GM23338 (cell line): Measurements from ENCODE around the gene BTBD1. TPM values are rescaled to one million over a fixed set of nuclear protein-coding genes. Genes with fewer than 3 reads are reported as not detected.

Experiments used
- ATAC-seq: fragments of 200-7000 bp; cut with Tn5 transposase; 3 replicates; pipeline ENCODE4 v1.9.1; 2020
- DNase-seq: peaks from one replicate; pipeline ENCODE4 v3.0.0-alpha.2; 2015; ENCODE audit warnings: low spot score
- H2AFZ ChIP-seq: fragments of 200-600 bp; sonication (generic); 2 replicates; pipeline ENCODE4 v1.8.0; 2016; ENCODE audit warnings: antibody characterized with exemption, mild to moderate bottlenecking, moderate library complexity
- H3F3A ChIP-seq: fragments of 200-600 bp; sonication (generic); replicated peaks from 2 replicates; pipeline ENCODE4 v1.8.0; 2017; ENCODE audit warnings: antibody characterized with exemption, mixed run types, low read depth
- H3K27ac ChIP-seq: fragments of 200-600 bp; sonication (generic); 2 replicates; pipeline ENCODE4 v1.6.1; 2016; ENCODE audit warnings: low read depth
- H3K27me3 ChIP-seq: fragments of 200-600 bp; sonication (generic); 2 replicates; pipeline ENCODE4 v1.8.0; 2016; ENCODE audit warnings: mild to moderate bottlenecking, mixed run types, moderate library complexity; ENCODE audit not compliant: insufficient read depth
- H3K36me3 ChIP-seq: fragments of 200-600 bp; sonication (generic); 2 replicates; pipeline ENCODE4 v1.8.0; 2016; ENCODE audit warnings: mild to moderate bottlenecking; ENCODE audit not compliant: insufficient read depth
- H3K4me1 ChIP-seq: fragments of 200-600 bp; sonication (generic); 2 replicates; pipeline ENCODE4 v1.8.0; 2016; ENCODE audit warnings: mild to moderate bottlenecking, moderate library complexity; ENCODE audit not compliant: insufficient read depth
- H3K4me2 ChIP-seq: fragments of 200-600 bp; sonication (generic); 2 replicates; pipeline ENCODE4 v1.7.1; 2017; ENCODE audit warnings: mixed run types
- H3K4me3 ChIP-seq: fragments of 200-600 bp; sonication (generic); 2 replicates; pipeline ENCODE4 v1.6.1; 2016; ENCODE audit warnings: mixed run types
- H3K79me2 ChIP-seq: fragments of 200-600 bp; sonication (generic); replicated peaks from 2 replicates; pipeline ENCODE4 v1.8.0; 2017; ENCODE audit warnings: mild to moderate bottlenecking; ENCODE audit not compliant: insufficient read depth
- H3K9me2 ChIP-seq: fragments of 200-600 bp; sonication (generic); 2 replicates; pipeline ENCODE4 v1.8.0; 2017; ENCODE audit not compliant: insufficient read depth
- H4K20me1 ChIP-seq: fragments of 200-600 bp; sonication (generic); replicated peaks from 2 replicates; pipeline ENCODE4 v1.8.0; 2017; ENCODE audit warnings: mild to moderate bottlenecking; ENCODE audit not compliant: insufficient read depth
- H3K27ac Mint-ChIP-seq: 2 replicates; pipeline ENCODE4 v1.8.0; 2020; ENCODE audit warnings: inconsistent platforms, mild to moderate bottlenecking, moderate library complexity, mixed read lengths
- H3K27me3 Mint-ChIP-seq: 3 replicates; pipeline ENCODE4 v1.8.0; 2022; ENCODE audit warnings: low read depth, mild to moderate bottlenecking, moderate library complexity, mixed read lengths, inconsistent platforms; ENCODE audit not compliant: insufficient read depth, poor library complexity
- H3K36me3 Mint-ChIP-seq: 3 replicates; pipeline ENCODE4 v1.8.0; 2021; ENCODE audit warnings: low read depth, mild to moderate bottlenecking, inconsistent platforms, moderate library complexity, mixed read lengths
- H3K4me1 Mint-ChIP-seq: 3 replicates; pipeline ENCODE4 v1.8.0; 2020; ENCODE audit warnings: mild to moderate bottlenecking, inconsistent platforms, mixed read lengths
- H3K4me3 Mint-ChIP-seq: 3 replicates; pipeline ENCODE4 v1.8.0; 2021; ENCODE audit warnings: moderate library complexity, mild to moderate bottlenecking, inconsistent platforms, mixed read lengths
- H3K9me3 Mint-ChIP-seq: 3 replicates; pipeline ENCODE4 v1.8.0; 2020; ENCODE audit warnings: moderate library complexity, mild to moderate bottlenecking, inconsistent platforms, mixed read lengths
- CREB1 ChIP-seq: fragments of 250-450 bp; sonication (Bioruptor Pico); IDR thresholded peaks from 2 replicates; pipeline ENCODE4 v1.5.0; 2020; ENCODE audit warnings: low read depth, mild to moderate bottlenecking, moderate library complexity
- EZH2 ChIP-seq: fragments of 200-600 bp; sonication (generic); IDR thresholded peaks from one replicate; pipeline ENCODE4 v1.8.0; 2017; ENCODE audit warnings: antibody characterized with exemption, mild to moderate bottlenecking, low read depth; ENCODE audit not compliant: unreplicated experiment
- EZH2phosphoT487 ChIP-seq: fragments of 200-600 bp; sonication (generic); IDR thresholded peaks from one replicate; pipeline ENCODE4 v1.8.1; 2018; ENCODE audit warnings: antibody characterized with exemption; ENCODE audit not compliant: unreplicated experiment
- JUNB ChIP-seq: IDR thresholded peaks from one replicate; pipeline ENCODE4 v1.6.1; 2016; ENCODE audit warnings: antibody characterized with exemption; ENCODE audit not compliant: unreplicated experiment
- NANOG ChIP-seq: IDR thresholded peaks from 2 replicates; pipeline ENCODE4 v1.6.1; 2016; ENCODE audit warnings: antibody characterized with exemption, borderline replicate concordance
- POLR2AphosphoS5 ChIP-seq: IDR thresholded peaks from 2 replicates; pipeline ENCODE4 v1.6.1; 2016; ENCODE audit warnings: antibody characterized with exemption, low read depth
- REST ChIP-seq: IDR thresholded peaks from one replicate; pipeline ENCODE4 v1.6.1; 2018; ENCODE audit warnings: antibody characterized with exemption; ENCODE audit not compliant: unreplicated experiment
- STAT1 ChIP-seq: IDR thresholded peaks from one replicate; pipeline ENCODE4 v1.6.1; 2016; ENCODE audit warnings: antibody characterized with exemption; ENCODE audit not compliant: unreplicated experiment
- ZNF114 ChIP-seq: fragments of 250-450 bp; sonication (Bioruptor Pico); IDR thresholded peaks from 2 replicates; pipeline ENCODE4 v1.5.0; 2020; ENCODE audit warnings: mild to moderate bottlenecking, moderate library complexity
- ZNF331 ChIP-seq: fragments of 250-450 bp; sonication (Bioruptor Pico); IDR thresholded peaks from 2 replicates; pipeline ENCODE4 v1.5.0; 2020; ENCODE audit warnings: low read depth, mild to moderate bottlenecking, moderate library complexity
- polyA plus RNA-seq: library from polyadenylated mRNA; unstranded; fragments of >200 nt; fragmentation: Nextera tagmentation; extraction: Ambion mirVana; gene quantifications from 2 replicates; pipeline ENCODE4 v1.2.1, GENCODE V29; 2016
- total RNA-seq: library from RNA; depleted of rRNA; stranded (reverse); fragments of >200 nt; shearing (Covaris generic); gene quantifications from 2 replicates; pipeline ENCODE4 v1.2.3, GENCODE V29; 2014
- TF ChIP-seq, protein P1 (sequence below), 2 experiments: fragments of 200-600 bp in 1 of 2; sonication (generic) in 1 of 2; conservative IDR thresholded peaks; 2 replicates each; pipeline versions ENCODE4 v1.5.1 to v1.6.1; 2016 to 2017; ENCODE audit warnings: antibody characterized with exemption in 2 of 2, low read depth in 2 of 2, mild to moderate bottlenecking in 2 of 2, moderate library complexity in 1 of 2
- TF ChIP-seq, protein P2 (sequence below): IDR thresholded peaks from 2 replicates; pipeline ENCODE4 v1.6.1; 2016; ENCODE audit warnings: antibody characterized with exemption
- TF ChIP-seq, protein P3 (sequence below): fragments of 250-450 bp; sonication (Bioruptor Pico); IDR thresholded peaks from 2 replicates; pipeline ENCODE4 v1.5.0; 2020; ENCODE audit warnings: mild to moderate bottlenecking, moderate library complexity

BTBD1 gene
- total and polyA plus RNA-seq, 2 experiments from 2014 or later = 12.6 to 66.1 TPM

- H3K4me1 ChIP-seq = peaks cover 4% of the 10 kb centered on the region; the same call in 1 of the 2 replicates
- no peaks in the 10 kb centered on the region for H3F3A ChIP-seq
- peaks cover 22% of the 10 kb centered on the region for H3K4me1 Mint-ChIP-seq
- DNase-seq = no peak
- H3K27me3 Mint-ChIP-seq = peaks cover 30% of the 10 kb centered on the region
- 0 out of 2 replicates have a peak, but pooled peaks cover 6% of the 10 kb centered on the region for H3K9me2 ChIP-seq
- H3K27me3 ChIP-seq = peaks cover 40% of the 10 kb centered on the region
- no peak overlapping the region for H3K27ac Mint-ChIP-seq
- peaks cover 3% of the 10 kb centered on the region; the same call in 2 of the 3 replicates for H3K9me3 Mint-ChIP-seq
- no peaks in the 10 kb centered on the region for H4K20me1 ChIP-seq
- peaks cover 3% of the 10 kb centered on the region; the same call in 1 of the 3 replicates for H3K36me3 Mint-ChIP-seq
- no peak overlapping the region for H3K4me2 ChIP-seq
- no peaks in the 10 kb centered on the region for H3K36me3 ChIP-seq
- H2AFZ ChIP-seq = no peak overlapping the region
- ATAC-seq = no peak
- no peak overlapping the region for H3K4me3 ChIP-seq
- TF ChIP-seq JUNB (no peak), EZH2phosphoT487 (no peak), NANOG (no peak), POLR2AphosphoS5 (no peak), CREB1 (CRISPR knock-in tag) (no peak), REST (no peak), ZNF114 (no peak), ZNF331 (CRISPR knock-in tag) (no peak), STAT1 (no peak), EZH2 (no peak)
- TF ChIP-seq, protein P1, sequence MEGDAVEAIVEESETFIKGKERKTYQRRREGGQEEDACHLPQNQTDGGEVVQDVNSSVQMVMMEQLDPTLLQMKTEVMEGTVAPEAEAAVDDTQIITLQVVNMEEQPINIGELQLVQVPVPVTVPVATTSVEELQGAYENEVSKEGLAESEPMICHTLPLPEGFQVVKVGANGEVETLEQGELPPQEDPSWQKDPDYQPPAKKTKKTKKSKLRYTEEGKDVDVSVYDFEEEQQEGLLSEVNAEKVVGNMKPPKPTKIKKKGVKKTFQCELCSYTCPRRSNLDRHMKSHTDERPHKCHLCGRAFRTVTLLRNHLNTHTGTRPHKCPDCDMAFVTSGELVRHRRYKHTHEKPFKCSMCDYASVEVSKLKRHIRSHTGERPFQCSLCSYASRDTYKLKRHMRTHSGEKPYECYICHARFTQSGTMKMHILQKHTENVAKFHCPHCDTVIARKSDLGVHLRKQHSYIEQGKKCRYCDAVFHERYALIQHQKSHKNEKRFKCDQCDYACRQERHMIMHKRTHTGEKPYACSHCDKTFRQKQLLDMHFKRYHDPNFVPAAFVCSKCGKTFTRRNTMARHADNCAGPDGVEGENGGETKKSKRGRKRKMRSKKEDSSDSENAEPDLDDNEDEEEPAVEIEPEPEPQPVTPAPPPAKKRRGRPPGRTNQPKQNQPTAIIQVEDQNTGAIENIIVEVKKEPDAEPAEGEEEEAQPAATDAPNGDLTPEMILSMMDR (conservative IDR thresholded peaks at IDR 0.05; ENCODE audit: low read depth in 2 of 2) = no peak
- TF ChIP-seq, protein P2, sequence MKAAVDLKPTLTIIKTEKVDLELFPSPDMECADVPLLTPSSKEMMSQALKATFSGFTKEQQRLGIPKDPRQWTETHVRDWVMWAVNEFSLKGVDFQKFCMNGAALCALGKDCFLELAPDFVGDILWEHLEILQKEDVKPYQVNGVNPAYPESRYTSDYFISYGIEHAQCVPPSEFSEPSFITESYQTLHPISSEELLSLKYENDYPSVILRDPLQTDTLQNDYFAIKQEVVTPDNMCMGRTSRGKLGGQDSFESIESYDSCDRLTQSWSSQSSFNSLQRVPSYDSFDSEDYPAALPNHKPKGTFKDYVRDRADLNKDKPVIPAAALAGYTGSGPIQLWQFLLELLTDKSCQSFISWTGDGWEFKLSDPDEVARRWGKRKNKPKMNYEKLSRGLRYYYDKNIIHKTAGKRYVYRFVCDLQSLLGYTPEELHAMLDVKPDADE = no peak
- TF ChIP-seq, protein P3, sequence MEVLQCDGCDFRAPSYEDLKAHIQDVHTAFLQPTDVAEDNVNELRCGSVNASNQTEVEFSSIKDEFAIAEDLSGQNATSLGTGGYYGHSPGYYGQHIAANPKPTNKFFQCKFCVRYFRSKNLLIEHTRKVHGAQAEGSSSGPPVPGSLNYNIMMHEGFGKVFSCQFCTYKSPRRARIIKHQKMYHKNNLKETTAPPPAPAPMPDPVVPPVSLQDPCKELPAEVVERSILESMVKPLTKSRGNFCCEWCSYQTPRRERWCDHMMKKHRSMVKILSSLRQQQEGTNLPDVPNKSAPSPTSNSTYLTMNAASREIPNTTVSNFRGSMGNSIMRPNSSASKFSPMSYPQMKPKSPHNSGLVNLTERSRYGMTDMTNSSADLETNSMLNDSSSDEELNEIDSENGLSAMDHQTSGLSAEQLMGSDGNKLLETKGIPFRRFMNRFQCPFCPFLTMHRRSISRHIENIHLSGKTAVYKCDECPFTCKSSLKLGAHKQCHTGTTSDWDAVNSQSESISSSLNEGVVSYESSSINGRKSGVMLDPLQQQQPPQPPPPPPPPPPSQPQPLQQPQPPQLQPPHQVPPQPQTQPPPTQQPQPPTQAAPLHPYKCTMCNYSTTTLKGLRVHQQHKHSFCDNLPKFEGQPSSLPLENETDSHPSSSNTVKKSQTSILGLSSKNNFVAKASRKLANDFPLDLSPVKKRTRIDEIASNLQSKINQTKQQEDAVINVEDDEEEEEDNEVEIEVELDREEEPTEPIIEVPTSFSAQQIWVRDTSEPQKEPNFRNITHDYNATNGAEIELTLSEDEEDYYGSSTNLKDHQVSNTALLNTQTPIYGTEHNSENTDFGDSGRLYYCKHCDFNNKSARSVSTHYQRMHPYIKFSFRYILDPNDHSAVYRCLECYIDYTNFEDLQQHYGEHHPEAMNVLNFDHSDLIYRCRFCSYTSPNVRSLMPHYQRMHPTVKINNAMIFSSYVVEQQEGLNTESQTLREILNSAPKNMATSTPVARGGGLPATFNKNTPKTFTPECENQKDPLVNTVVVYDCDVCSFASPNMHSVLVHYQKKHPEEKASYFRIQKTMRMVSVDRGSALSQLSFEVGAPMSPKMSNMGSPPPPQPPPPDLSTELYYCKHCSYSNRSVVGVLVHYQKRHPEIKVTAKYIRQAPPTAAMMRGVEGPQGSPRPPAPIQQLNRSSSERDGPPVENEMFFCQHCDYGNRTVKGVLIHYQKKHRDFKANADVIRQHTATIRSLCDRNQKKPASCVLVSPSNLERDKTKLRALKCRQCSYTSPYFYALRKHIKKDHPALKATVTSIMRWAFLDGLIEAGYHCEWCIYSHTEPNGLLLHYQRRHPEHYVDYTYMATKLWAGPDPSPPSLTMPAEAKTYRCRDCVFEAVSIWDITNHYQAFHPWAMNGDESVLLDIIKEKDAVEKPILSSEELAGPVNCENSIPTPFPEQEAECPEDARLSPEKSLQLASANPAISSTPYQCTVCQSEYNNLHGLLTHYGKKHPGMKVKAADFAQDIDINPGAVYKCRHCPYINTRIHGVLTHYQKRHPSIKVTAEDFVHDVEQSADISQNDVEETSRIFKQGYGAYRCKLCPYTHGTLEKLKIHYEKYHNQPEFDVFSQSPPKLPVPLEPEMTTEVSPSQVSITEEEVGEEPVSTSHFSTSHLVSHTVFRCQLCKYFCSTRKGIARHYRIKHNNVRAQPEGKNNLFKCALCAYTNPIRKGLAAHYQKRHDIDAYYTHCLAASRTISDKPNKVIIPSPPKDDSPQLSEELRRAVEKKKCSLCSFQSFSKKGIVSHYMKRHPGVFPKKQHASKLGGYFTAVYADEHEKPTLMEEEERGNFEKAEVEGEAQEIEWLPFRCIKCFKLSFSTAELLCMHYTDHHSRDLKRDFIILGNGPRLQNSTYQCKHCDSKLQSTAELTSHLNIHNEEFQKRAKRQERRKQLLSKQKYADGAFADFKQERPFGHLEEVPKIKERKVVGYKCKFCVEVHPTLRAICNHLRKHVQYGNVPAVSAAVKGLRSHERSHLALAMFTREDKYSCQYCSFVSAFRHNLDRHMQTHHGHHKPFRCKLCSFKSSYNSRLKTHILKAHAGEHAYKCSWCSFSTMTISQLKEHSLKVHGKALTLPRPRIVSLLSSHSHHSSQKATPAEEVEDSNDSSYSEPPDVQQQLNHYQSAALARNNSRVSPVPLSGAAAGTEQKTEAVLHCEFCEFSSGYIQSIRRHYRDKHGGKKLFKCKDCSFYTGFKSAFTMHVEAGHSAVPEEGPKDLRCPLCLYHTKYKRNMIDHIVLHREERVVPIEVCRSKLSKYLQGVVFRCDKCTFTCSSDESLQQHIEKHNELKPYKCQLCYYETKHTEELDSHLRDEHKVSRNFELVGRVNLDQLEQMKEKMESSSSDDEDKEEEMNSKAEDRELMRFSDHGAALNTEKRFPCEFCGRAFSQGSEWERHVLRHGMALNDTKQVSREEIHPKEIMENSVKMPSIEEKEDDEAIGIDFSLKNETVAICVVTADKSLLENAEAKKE = no peak
- H3K79me2 ChIP-seq = no peaks in the 10 kb centered on the region
- no peak overlapping the region for H3K27ac ChIP-seq
- no peak overlapping the region for H3K4me3 Mint-ChIP-seq
These were observed 42.5 kb upstream of the BTBD1 start for GRCh38 chr15:83109532-83109931.
